Panc1 (cell line): ENCODE data around the gene NLRP4. TPM values are rescaled to one million over a fixed set of nuclear protein-coding genes. Genes with fewer than 3 reads are reported as not detected.

Experiments used
- ATAC-seq: fragments of 200-7000 bp; cut with Tn5 transposase; 2 replicates; pipeline ENCODE4 v1.9.1; 2020; ENCODE audit warnings: mild to moderate bottlenecking, moderate library complexity
- BruUV-seq: library from RNA; stranded (reverse); fragments of 400-500 nt; replicated peaks from 2 replicates; lab custom pipeline; 2021; lab: Mats Ljungman, UMichigan
- CTCF ChIA-PET: fragments of 300-600 bp; sonication (Branson Sonifier 250); formaldehyde crosslinking; loops from one replicate; lab custom pipeline; 2022; ENCODE audit warnings: antibody characterized with exemption; lab: Charles Lee
- POLR2A ChIA-PET: fragments of 300-600 bp; sonication (Branson Sonifier 250); formaldehyde crosslinking; loops from one replicate; lab custom pipeline; 2022; ENCODE audit warnings: antibody characterized with exemption; lab: Charles Lee
- DNase-seq: peaks from one replicate; pipeline ENCODE4 v3.0.0-alpha.2; 2010; ENCODE audit warnings: low read depth, low spot score
- H3K27ac ChIP-seq: 2 replicates; pipeline ENCODE4 v1.5.1; 2011; ENCODE audit warnings: mild to moderate bottlenecking, low read length, inconsistent platforms
- H3K27me3 ChIP-seq: fragments of 200-500 bp; sonication (Bioruptor generic); 2 replicates; pipeline ENCODE4 v1.6.0; 2014; ENCODE audit warnings: low read length, inconsistent platforms; ENCODE audit not compliant: control insufficient read depth, insufficient read depth
- H3K36me3 ChIP-seq: fragments of 200-500 bp; sonication (Bioruptor generic); 2 replicates; pipeline ENCODE4 v1.5.1; 2014; ENCODE audit warnings: inconsistent platforms, mild to moderate bottlenecking, low read length, moderate library complexity; ENCODE audit not compliant: control insufficient read depth, insufficient read depth
- H3K4me1 ChIP-seq: 2 replicates; pipeline ENCODE4 v1.5.1; 2011; ENCODE audit warnings: inconsistent platforms, mild to moderate bottlenecking, low read length, moderate library complexity; ENCODE audit not compliant: control insufficient read depth, insufficient read depth
- H3K4me3 ChIP-seq, 2 experiments: 2 replicates each; pipeline ENCODE4 v1.5.1; 2011 to 2012; ENCODE audit warnings: low read depth in 2 of 2, low read length in 2 of 2, mild to moderate bottlenecking in 2 of 2, inconsistent platforms in 1 of 2, moderate library complexity in 1 of 2
- H3K9me3 ChIP-seq: fragments of 200-500 bp; sonication (Bioruptor generic); 2 replicates; pipeline ENCODE4 v1.5.1; 2014; ENCODE audit warnings: low read depth, mild to moderate bottlenecking, inconsistent platforms, low read length, moderate library complexity; ENCODE audit not compliant: control insufficient read depth, insufficient read depth
- POLR2AphosphoS5 ChIP-seq: IDR thresholded peaks from 2 replicates; pipeline ENCODE4 v1.6.1; 2012; ENCODE audit warnings: mild to moderate bottlenecking, low read depth, low read length, moderate library complexity
- SIN3A ChIP-seq: IDR thresholded peaks from 2 replicates; pipeline ENCODE4 v1.6.1; 2012; ENCODE audit warnings: low read depth, mild to moderate bottlenecking, low read length, moderate library complexity, borderline replicate concordance; ENCODE audit not compliant: insufficient read depth
- TCF7L2 ChIP-seq: IDR thresholded peaks from 2 replicates; pipeline ENCODE4 v1.6.1; 2011; ENCODE audit warnings: mild to moderate bottlenecking, low read depth, low read length, inconsistent platforms
- in situ Hi-C: cut with HindIII; loops from 2 replicates; pipeline ENCODE4 v1.10.0; 2016; ENCODE audit warnings: low sequenced_read_pairs, low pct_unique_long_range_greater_than_20kb
- intact Hi-C: fragments of 100-400 bp; cut with micrococcal nuclease; formaldehyde crosslinking; loops from one replicate; pipeline ENCODE4 v1.10.0; 2022; ENCODE audit not compliant: unreplicated experiment
- total RNA-seq: library from RNA; stranded (reverse); gene quantifications from one replicate; pipeline ENCODE4 v1.2.1, GENCODE V29; 2021; ENCODE audit not compliant: unreplicated experiment
- TF ChIP-seq, protein P1 (sequence below), 2 experiments: IDR thresholded peaks; 2 replicates each; pipeline ENCODE4 v1.6.1; 2011 to 2012; ENCODE audit warnings: low read depth in 2 of 2, control low read depth in 1 of 2, low read length in 1 of 2, mild to moderate bottlenecking in 1 of 2, moderate library complexity in 1 of 2; ENCODE audit not compliant: insufficient read depth in 1 of 2
- TF ChIP-seq, protein P2 (sequence below): fragments of 450-650 bp; IDR thresholded peaks from 2 replicates; pipeline ENCODE4 v1.5.1; 2017; ENCODE audit warnings: mild to moderate bottlenecking

NLRP4 gene
- total RNA-seq, 1 experiment from 2014 or later: not detected

DNA sequence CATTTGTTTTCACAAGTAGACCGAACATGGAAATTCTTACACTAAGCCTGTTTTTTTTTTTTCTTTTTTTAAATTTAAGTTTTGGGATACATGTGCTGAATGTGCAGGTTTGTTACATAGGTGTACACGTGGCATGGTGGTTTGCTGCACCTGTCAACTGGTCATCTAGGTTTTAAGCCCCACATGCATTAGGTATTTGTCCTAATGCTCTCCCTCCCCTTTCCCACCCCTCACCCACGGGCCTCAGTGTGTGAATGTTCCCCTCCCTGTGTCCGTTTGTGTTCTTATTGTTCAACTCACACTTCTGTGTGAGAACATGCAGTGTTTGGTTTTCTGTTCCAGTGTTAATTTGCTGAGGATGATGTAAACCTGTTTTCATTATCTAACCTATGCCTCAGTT lies 2.6 kb downstream of the NLRP4 start:
- DNase-seq: no peak
- no peak for TF ChIP-seq SIN3A
- TF ChIP-seq, protein P1, sequence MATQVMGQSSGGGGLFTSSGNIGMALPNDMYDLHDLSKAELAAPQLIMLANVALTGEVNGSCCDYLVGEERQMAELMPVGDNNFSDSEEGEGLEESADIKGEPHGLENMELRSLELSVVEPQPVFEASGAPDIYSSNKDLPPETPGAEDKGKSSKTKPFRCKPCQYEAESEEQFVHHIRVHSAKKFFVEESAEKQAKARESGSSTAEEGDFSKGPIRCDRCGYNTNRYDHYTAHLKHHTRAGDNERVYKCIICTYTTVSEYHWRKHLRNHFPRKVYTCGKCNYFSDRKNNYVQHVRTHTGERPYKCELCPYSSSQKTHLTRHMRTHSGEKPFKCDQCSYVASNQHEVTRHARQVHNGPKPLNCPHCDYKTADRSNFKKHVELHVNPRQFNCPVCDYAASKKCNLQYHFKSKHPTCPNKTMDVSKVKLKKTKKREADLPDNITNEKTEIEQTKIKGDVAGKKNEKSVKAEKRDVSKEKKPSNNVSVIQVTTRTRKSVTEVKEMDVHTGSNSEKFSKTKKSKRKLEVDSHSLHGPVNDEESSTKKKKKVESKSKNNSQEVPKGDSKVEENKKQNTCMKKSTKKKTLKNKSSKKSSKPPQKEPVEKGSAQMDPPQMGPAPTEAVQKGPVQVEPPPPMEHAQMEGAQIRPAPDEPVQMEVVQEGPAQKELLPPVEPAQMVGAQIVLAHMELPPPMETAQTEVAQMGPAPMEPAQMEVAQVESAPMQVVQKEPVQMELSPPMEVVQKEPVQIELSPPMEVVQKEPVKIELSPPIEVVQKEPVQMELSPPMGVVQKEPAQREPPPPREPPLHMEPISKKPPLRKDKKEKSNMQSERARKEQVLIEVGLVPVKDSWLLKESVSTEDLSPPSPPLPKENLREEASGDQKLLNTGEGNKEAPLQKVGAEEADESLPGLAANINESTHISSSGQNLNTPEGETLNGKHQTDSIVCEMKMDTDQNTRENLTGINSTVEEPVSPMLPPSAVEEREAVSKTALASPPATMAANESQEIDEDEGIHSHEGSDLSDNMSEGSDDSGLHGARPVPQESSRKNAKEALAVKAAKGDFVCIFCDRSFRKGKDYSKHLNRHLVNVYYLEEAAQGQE (IDR thresholded peaks at IDR 0.05; ENCODE audit: insufficient read depth in 1 of 2, low read depth in 2 of 2, low read length in 1 of 2): no peak
- TF ChIP-seq, protein P2, sequence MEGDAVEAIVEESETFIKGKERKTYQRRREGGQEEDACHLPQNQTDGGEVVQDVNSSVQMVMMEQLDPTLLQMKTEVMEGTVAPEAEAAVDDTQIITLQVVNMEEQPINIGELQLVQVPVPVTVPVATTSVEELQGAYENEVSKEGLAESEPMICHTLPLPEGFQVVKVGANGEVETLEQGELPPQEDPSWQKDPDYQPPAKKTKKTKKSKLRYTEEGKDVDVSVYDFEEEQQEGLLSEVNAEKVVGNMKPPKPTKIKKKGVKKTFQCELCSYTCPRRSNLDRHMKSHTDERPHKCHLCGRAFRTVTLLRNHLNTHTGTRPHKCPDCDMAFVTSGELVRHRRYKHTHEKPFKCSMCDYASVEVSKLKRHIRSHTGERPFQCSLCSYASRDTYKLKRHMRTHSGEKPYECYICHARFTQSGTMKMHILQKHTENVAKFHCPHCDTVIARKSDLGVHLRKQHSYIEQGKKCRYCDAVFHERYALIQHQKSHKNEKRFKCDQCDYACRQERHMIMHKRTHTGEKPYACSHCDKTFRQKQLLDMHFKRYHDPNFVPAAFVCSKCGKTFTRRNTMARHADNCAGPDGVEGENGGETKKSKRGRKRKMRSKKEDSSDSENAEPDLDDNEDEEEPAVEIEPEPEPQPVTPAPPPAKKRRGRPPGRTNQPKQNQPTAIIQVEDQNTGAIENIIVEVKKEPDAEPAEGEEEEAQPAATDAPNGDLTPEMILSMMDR: no peak
- TF ChIP-seq POLR2AphosphoS5: no peak
- no peak for TF ChIP-seq TCF7L2
- POLR2A ChIA-PET: no interaction called here
- H3K4me3 ChIP-seq: no peak overlapping the region
- in situ Hi-C loops: no loop called here
- BruUV-seq: no TSS peak
- H3K9me3 ChIP-seq: no peaks in the 10 kb centered on the region
- H3K27me3 ChIP-seq: peaks cover 16% of the 10 kb centered on the region
- no peaks in the 10 kb centered on the region for H3K36me3 ChIP-seq
- H3K4me1 ChIP-seq: no peaks in the 10 kb centered on the region
- intact Hi-C loops: no loop called here
- CTCF ChIA-PET: no interaction called here
- H3K27ac ChIP-seq: no peak overlapping the region
- no peak for ATAC-seq

DNA sequence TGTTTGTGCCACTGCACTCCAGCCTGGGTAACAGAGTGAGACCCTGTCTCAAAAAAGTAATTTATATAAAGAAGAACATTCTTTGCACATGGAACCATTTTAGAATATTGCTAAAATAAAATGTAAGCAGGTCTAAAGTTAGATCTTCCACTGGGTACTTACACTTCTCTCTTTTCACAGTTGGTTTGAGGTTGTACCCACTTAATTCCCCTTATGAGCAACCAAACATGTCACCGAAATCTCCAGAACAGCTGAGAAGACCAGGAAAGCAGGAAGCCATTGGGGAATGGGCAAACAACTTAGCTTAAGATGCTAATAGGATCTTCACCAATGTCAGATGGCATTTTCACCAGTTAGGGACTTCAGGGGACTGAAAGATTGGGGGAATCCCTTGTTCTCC lies 18.8 kb downstream of the NLRP4 start:
- ChIA-PET CTCF (no interaction called here), POLR2A (no interaction called here)
- TF ChIP-seq, protein P2: no peak
- TF ChIP-seq, protein P1 (IDR thresholded peaks at IDR 0.05; ENCODE audit: insufficient read depth in 1 of 2, low read depth in 2 of 2, low read length in 1 of 2): no peak
- TF ChIP-seq TCF7L2 (no peak), POLR2AphosphoS5 (no peak), SIN3A (no peak)
- Histone ChIP-seq H3K4me1 (no peaks in the 10 kb centered on the region), H3K36me3 (no peaks in the 10 kb centered on the region), H3K27ac (no peak overlapping the region), H3K9me3 (no peaks in the 10 kb centered on the region), H3K27me3 (peaks cover 6% of the 10 kb centered on the region), H3K4me3 (no peak overlapping the region)
- in situ Hi-C loops: no loop called here
- no peak for ATAC-seq
- intact Hi-C loops: no loop called here
- no peak for DNase-seq
- BruUV-seq: no TSS peak
